Mesenchymal stem cell (in vitro differentiated cells and primary cell): Measurements from ENCODE around the gene TMPRSS2.

Source experiments
- DNase-seq: peaks from one replicate; pipeline ENCODE4 v3.0.0-alpha.2; 2013
- H2AFZ ChIP-seq: one replicate; pipeline ENCODE4 v1.6.1; 2013; ENCODE audit warnings: low read depth, mild to moderate bottlenecking, control low read depth, inconsistent platforms, low read length, moderate library complexity
- H2AK5ac ChIP-seq: 2 replicates; pipeline ENCODE4 v1.6.1; 2013; ENCODE audit warnings: low read length, moderate library complexity, mild to moderate bottlenecking, inconsistent platforms; ENCODE audit not compliant: severe bottlenecking
- H2BK120ac ChIP-seq: one replicate; pipeline ENCODE4 v1.6.1; 2013; ENCODE audit warnings: low read depth, mild to moderate bottlenecking, inconsistent platforms, low read length, moderate library complexity
- H2BK12ac ChIP-seq, 2 experiments: one replicate each; pipeline ENCODE4 v1.6.1; 2013; ENCODE audit warnings: inconsistent platforms in 2 of 2, low read length in 2 of 2, mild to moderate bottlenecking in 2 of 2, moderate library complexity in 2 of 2, control low read depth in 1 of 2
- H2BK15ac ChIP-seq: one replicate; pipeline ENCODE4 v1.6.1; 2013; ENCODE audit warnings: mild to moderate bottlenecking, low read depth, inconsistent platforms; ENCODE audit not compliant: poor library complexity, severe bottlenecking
- H2BK5ac ChIP-seq: 2 replicates; pipeline ENCODE4 v1.6.1; 2013; ENCODE audit warnings: low read depth, mild to moderate bottlenecking, low read length, control low read depth, inconsistent platforms; ENCODE audit not compliant: poor library complexity, severe bottlenecking
- H3K14ac ChIP-seq, 2 experiments: one replicate each; pipeline ENCODE4 v1.6.1; 2013; ENCODE audit warnings: inconsistent platforms in 2 of 2, low read length in 2 of 2, control low read depth in 1 of 2, mild to moderate bottlenecking in 1 of 2, moderate library complexity in 1 of 2
- H3K18ac ChIP-seq, 2 experiments: one replicate each; pipeline ENCODE4 v1.6.1; 2013; ENCODE audit warnings: inconsistent platforms in 2 of 2, low read length in 2 of 2, control low read depth in 1 of 2, low read depth in 1 of 2, mild to moderate bottlenecking in 1 of 2
- H3K23ac ChIP-seq, 2 experiments: one replicate each; pipeline ENCODE4 v1.6.1; 2013; ENCODE audit warnings: inconsistent platforms in 2 of 2, low read length in 2 of 2, mild to moderate bottlenecking in 2 of 2, moderate library complexity in 2 of 2, control low read depth in 1 of 2
- H3K27ac ChIP-seq: 2 replicates; pipeline ENCODE4 v1.5.1; 2013; ENCODE audit warnings: mild to moderate bottlenecking, moderate library complexity, low read length, control low read depth, inconsistent platforms; ENCODE audit not compliant: poor library complexity, severe bottlenecking
- H3K27me3 ChIP-seq, 2 experiments: 2 replicates each; pipeline versions ENCODE4 v1.6.1 to v1.7.0; 2013; ENCODE audit warnings: low read length in 2 of 2, mild to moderate bottlenecking in 2 of 2, moderate library complexity in 2 of 2, control low read depth in 1 of 2, inconsistent platforms in 1 of 2; ENCODE audit not compliant: control insufficient read depth in 1 of 2, insufficient read depth in 1 of 2
- H3K36me3 ChIP-seq, 2 experiments: 2 replicates each; pipeline versions ENCODE4 v1.6.1 to v1.7.0; 2013; ENCODE audit warnings: low read length in 2 of 2, control low read depth in 1 of 2, inconsistent platforms in 1 of 2, low read depth in 1 of 2, mild to moderate bottlenecking in 1 of 2; ENCODE audit not compliant: insufficient read depth in 2 of 2, control insufficient read depth in 1 of 2
- H3K4ac ChIP-seq, 2 experiments: one replicate each; pipeline ENCODE4 v1.6.1; 2013; ENCODE audit warnings: inconsistent platforms in 2 of 2, low read length in 2 of 2, mild to moderate bottlenecking in 2 of 2, moderate library complexity in 2 of 2, control low read depth in 1 of 2, low read depth in 1 of 2
- H3K4me1 ChIP-seq: 2 replicates; pipeline ENCODE4 v1.6.1; 2013; ENCODE audit warnings: low read depth, low read length, control low read depth; ENCODE audit not compliant: control insufficient read depth, insufficient read depth
- H3K4me2 ChIP-seq: 2 replicates; pipeline ENCODE4 v1.6.1; 2013; ENCODE audit warnings: low read length, mild to moderate bottlenecking, inconsistent platforms; ENCODE audit not compliant: poor library complexity, severe bottlenecking
- H3K4me3 ChIP-seq, 2 experiments: 2 replicates each; pipeline versions ENCODE4 v1.5.1 to v1.7.0; 2013; ENCODE audit warnings: low read length in 2 of 2, mild to moderate bottlenecking in 2 of 2, control low read depth in 1 of 2, low read depth in 1 of 2; ENCODE audit not compliant: insufficient read depth in 1 of 2
- H3K79me1 ChIP-seq: replicated peaks from 2 replicates; pipeline ENCODE4 v1.6.1; 2013; ENCODE audit warnings: mild to moderate bottlenecking, control low read depth, low read length, inconsistent platforms; ENCODE audit not compliant: poor library complexity, severe bottlenecking
- H3K9ac ChIP-seq: 2 replicates; pipeline ENCODE4 v1.7.0; 2013; ENCODE audit warnings: mild to moderate bottlenecking, low read length, moderate library complexity
- H3K9me3 ChIP-seq: 2 replicates; pipeline ENCODE4 v1.7.0; 2013; ENCODE audit warnings: mild to moderate bottlenecking, low read length; ENCODE audit not compliant: control insufficient read depth
- H4K8ac ChIP-seq: one replicate; pipeline ENCODE4 v1.6.1; 2013; ENCODE audit warnings: inconsistent platforms, mild to moderate bottlenecking, low read length, moderate library complexity
- H4K91ac ChIP-seq: one replicate; pipeline ENCODE4 v1.6.1; 2013; ENCODE audit warnings: mild to moderate bottlenecking, low read length, inconsistent platforms
- WGBS: methylation state at CpG from one replicate; pipeline ENCODE4 v1.1.7; 2013; ENCODE audit warnings: mixed read lengths; 5-methylcytosine and 5-hydroxymethylcytosine counted together

TMPRSS2 gene

DNA sequence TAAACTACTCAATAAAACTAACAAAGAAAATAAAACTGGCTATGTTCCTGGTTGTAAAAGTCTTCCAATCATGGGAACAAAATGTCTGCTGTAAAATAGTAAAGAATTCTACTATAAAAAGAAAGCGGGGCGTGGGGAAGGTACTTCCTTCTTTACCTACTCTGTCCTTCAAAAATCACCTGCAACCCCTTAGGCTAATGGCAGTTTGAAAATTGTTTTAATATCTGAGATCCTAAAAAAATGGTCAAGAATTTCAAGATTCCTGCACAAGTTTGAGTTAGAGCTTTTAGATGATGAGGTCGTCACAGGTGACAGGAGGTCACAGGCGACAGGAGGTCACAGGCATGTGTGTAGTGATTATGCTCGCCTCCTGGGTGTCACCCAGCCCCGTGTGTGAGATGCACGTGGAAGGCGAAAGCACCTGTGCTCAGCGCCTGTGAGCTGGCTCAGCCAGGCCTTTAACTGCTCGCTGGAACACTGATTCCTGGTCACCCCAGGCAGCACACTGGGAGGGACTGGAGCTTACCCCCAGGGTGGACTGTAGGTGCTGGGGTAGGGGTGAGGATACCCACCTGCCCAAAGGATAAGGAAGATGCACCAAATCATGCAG is 18.6 kb upstream of the TMPRSS2 start:
- no peaks in the 10 kb centered on the region for H3K36me3 ChIP-seq
- no peaks in the 10 kb centered on the region for H3K4me1 ChIP-seq
- no peak overlapping the region for H3K27ac ChIP-seq
- H3K9me3 ChIP-seq: no peaks in the 10 kb centered on the region
- H3K79me1 ChIP-seq: no peaks in the 10 kb centered on the region
- no peak overlapping the region for H3K18ac ChIP-seq
- 67% methylated on average over 8 of the region's 10 CpGs for WGBS
- H3K9ac ChIP-seq: no peak overlapping the region
- no peak overlapping the region for H3K4ac ChIP-seq
- no peak overlapping the region for H2BK120ac ChIP-seq
- H2BK5ac ChIP-seq: no peak overlapping the region
- H2AK5ac ChIP-seq: no peak overlapping the region
- H2AFZ ChIP-seq: no peak overlapping the region
- no peak overlapping the region for H3K14ac ChIP-seq
- H2BK15ac ChIP-seq: no peak overlapping the region
- no peak overlapping the region for H3K23ac ChIP-seq
- H4K8ac ChIP-seq: no peak overlapping the region
- DNase-seq: no peak
- H3K27me3 ChIP-seq: peaks cover 4 to 66% of the 10 kb centered on the region in 2 experiments
- no peak overlapping the region for H3K4me3 ChIP-seq
- H4K91ac ChIP-seq: no peak overlapping the region
- no peak overlapping the region for H3K4me2 ChIP-seq
- H2BK12ac ChIP-seq: no peak overlapping the region

DNA sequence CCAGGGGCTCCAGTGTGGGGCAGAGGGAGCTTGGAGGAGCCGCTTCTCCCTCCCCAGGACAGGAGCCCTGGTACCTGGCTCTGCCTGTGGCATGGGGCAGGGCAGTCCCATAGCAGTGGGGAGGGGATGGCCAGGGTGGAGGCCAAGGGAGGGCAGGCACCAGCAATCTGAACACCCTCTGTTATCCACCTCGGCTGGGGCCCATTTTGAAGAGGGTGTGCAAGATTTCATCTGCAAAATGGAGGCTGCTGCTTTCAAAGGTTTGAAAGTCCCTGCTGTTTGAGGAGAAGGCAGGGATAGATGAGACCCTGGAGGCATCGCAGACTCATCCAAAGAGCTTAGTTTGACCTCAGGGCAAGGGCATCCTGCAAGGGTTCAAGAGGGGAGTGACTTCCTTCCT is 15.2 kb upstream of the TMPRSS2 start:
- Histone ChIP-seq H3K79me1 (no peaks in the 10 kb centered on the region), H3K14ac (no peak overlapping the region), H2AK5ac (no peak overlapping the region), H3K4ac (no peak overlapping the region), H3K27me3 (peaks cover 8 to 62% of the 10 kb centered on the region in 2 experiments), H4K91ac (no peak overlapping the region), H3K36me3 (no peaks in the 10 kb centered on the region), H2BK12ac (no peak overlapping the region), H3K4me1 (no peaks in the 10 kb centered on the region), H3K9me3 (no peaks in the 10 kb centered on the region), H3K9ac (no peak overlapping the region), H3K4me3 (no peak overlapping the region), H2AFZ (no peak overlapping the region), H2BK15ac (no peak overlapping the region), H2BK120ac (no peak overlapping the region), H3K23ac (no peak overlapping the region), H4K8ac (no peak overlapping the region), H3K18ac (no peak overlapping the region), H3K27ac (no peak overlapping the region), H3K4me2 (no peak overlapping the region), H2BK5ac (no peak overlapping the region)
- 79% methylated on average over 3 of the region's 3 CpGs for WGBS
- no peak for DNase-seq

DNA sequence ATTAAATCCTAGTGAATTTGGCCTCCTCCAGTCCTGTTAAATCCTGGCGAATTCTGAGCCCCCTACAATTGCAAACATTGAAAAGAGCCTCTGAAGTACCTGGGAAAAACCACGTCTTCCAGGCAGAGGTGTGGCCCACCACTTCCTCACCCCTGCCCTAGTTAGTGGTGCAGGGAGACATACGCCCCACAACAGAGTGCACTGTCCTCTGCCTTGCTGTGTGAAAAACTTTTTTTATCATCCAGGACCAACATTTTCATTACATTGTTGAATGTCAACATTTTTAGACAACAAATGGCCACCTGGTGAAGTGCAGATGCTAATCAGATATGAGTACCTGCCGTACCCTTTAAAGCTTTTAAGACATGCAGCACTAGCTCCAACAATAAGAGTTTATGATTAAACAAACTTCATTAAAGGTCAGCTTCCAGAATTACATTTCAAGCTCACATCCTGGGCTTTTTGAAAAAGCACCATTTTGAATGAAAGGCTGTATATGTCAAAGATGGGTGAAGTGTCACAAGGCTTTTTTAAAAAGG is 13.6 kb upstream of the TMPRSS2 start:
- Histone ChIP-seq H3K36me3 (no peaks in the 10 kb centered on the region), H2BK12ac (no peak overlapping the region), H2BK5ac (no peak overlapping the region), H3K79me1 (no peaks in the 10 kb centered on the region), H2AFZ (no peak overlapping the region), H3K14ac (no peak overlapping the region), H2AK5ac (no peak overlapping the region), H3K4me3 (no peak overlapping the region), H3K4me2 (no peak overlapping the region), H3K27me3 (peaks cover 8 to 46% of the 10 kb centered on the region in 2 experiments), H4K8ac (no peak overlapping the region), H3K27ac (no peak overlapping the region), H3K9me3 (no peaks in the 10 kb centered on the region), H3K4me1 (no peaks in the 10 kb centered on the region), H3K9ac (no peak overlapping the region), H3K4ac (no peak overlapping the region), H4K91ac (no peak overlapping the region), H3K23ac (no peak overlapping the region), H2BK120ac (no peak overlapping the region), H2BK15ac (no peak overlapping the region), H3K18ac (no peak overlapping the region)
- DNase-seq: no peak
- 65% methylated on average over 4 of the region's 4 CpGs for WGBS

DNA sequence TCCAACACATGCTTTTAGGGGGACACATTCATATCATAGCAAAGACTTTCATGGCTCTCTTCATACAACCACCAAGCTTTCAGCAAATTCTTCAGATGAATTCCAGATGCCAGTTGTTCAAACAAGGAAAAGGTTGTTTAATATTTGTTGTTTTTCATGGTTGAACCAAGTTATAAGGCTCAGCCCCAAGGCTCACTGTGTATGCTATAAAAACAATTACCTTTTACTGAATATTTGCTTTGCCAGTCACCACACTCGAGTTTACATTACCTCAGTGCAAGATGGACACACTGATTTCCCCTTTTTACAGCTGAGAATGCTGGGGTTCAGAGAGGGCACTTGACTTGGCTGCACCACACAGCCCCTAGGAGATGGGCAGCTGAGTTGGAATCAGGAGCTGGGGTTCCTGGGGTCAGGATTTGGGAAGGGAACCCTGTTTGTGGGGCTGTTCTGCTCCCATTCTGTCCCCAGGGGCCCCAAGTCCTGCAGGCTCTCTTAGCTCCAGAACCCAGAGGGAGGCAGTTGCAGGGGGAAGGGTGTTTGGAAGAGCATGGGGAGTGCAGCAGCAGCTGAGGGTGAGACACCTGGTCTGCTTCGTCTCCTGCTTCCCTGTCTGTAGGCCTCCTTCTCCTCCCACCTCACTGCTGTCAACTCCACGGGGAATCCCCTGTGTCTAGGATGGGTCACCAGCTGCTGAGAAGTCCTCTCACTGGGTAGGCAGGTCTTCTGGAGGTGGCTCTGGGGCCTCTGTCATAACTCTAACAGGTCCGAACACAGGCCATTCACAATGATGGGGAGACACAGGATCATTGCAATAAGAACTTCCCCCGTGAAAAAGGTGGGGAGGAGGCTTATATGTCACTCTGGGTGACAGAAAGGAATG is 12.8 kb upstream of the TMPRSS2 start:
- no peaks in the 10 kb centered on the region for H3K79me1 ChIP-seq
- H2BK12ac ChIP-seq: no peak overlapping the region
- H2AFZ ChIP-seq: no peak overlapping the region
- no peak overlapping the region for H3K27ac ChIP-seq
- H3K27me3 ChIP-seq: peaks cover 8 to 46% of the 10 kb centered on the region in 2 experiments
- H2BK120ac ChIP-seq: no peak overlapping the region
- no peak overlapping the region for H3K4me3 ChIP-seq
- no peak overlapping the region for H3K4ac ChIP-seq
- H3K18ac ChIP-seq: no peak overlapping the region
- H3K4me2 ChIP-seq: no peak overlapping the region
- H3K36me3 ChIP-seq: no peaks in the 10 kb centered on the region
- H3K14ac ChIP-seq: no peak overlapping the region
- H4K91ac ChIP-seq: no peak overlapping the region
- DNase-seq: no peak
- H2BK5ac ChIP-seq: no peak overlapping the region
- 56% methylated on average over 2 of the region's 5 CpGs for WGBS
- no peak overlapping the region for H2AK5ac ChIP-seq
- H3K9ac ChIP-seq: no peak overlapping the region
- H2BK15ac ChIP-seq: no peak overlapping the region
- H3K9me3 ChIP-seq: peaks cover 6% of the 10 kb centered on the region
- H3K23ac ChIP-seq: no peak overlapping the region
- no peak overlapping the region for H4K8ac ChIP-seq
- no peaks in the 10 kb centered on the region for H3K4me1 ChIP-seq
